Stimulated activated CD8-positive, alpha-beta memory T cell treated with anti-CD3 and anti-CD28 coated beads, Interleukin-2, amount 100 ng/mL, for 48 hours (primary cell): ENCODE data around the gene STXBP5.

Experiments used
- DNase-seq, 2 donors: peaks; one replicate each; pipeline ENCODE4 v3.0.0-alpha.2; 2020; ENCODE audit warnings: low read depth in 2 of 2

Gene STXBP5

DNA sequence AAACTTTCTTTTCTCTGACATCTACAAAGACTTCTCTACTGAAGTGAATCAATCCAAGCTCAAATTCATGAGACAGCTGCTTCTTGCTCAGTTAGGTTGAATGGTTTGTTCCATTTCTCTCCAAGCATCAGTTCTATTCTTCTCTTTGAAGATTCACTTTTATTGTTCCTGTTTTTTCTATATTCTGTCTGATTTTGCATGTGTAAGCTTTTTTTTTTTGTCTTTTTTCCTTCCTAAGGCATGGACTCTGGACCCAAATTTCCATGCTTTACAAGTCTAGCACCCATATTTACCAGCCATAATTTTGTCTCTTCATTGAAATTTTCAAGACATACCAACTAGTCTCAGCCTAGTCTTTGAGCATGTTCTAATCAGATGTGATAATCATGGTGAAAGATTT lies 25.9 kb upstream of the STXBP5 start:
- no peak for DNase-seq

DNA sequence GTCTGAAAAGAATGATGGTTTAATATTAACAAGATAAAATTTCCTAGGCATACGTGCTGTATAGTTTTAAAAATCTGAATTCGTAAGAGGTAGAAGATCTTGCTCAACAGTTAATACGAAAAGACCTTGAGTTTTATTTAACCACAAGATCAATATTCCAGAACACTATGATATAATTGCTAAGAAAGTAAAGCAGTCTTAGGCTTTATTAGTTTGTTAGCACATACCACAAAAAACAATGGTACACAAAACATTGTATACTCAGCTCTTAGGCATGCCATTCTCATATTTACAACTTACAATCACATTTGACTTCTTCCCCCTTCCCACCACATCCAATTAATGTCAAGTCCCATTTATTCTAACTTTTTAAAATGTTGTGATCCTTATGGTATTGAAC lies 24.4 kb upstream of the STXBP5 start:
- DNase-seq, result no peak

DNA sequence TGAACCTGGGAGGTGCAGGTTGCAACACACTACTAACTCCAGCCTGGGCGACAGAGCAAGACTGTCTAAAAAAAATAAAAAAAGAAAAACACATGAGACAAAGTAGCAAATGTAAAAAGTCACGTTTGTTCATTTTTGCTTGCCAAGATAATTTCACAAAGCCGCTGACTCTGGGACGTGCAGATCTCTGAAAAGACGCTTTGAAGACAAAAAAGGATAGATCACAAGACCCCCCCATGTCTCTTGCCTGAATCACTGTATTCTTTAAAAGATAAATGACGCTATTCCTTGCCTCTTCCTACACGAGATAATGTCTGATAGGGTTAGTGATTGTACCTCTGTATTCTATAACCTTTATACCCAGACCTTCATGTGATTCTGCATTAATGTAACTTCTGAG lies 23.3 kb upstream of the STXBP5 start:
- DNase-seq, result no peak

DNA sequence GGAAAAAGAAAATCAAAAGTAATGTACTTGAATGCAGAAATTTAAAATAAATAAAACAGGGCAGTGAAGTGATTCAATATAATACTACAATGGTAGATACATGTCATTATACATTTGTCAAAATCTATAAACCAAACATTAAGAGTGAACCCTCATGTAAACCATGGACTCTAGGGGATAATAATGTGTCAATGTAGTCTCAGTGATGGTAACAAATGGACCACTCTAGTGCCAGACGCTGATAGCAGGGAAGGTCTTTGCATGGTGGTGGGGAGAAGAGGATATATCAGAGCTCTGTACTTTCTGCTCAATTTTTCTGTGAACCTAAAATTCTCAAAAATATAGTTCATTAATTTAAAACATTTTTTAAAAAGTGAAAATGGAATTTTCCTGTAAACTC lies 19.8 kb upstream of the STXBP5 start:
- DNase-seq, result no peak

DNA sequence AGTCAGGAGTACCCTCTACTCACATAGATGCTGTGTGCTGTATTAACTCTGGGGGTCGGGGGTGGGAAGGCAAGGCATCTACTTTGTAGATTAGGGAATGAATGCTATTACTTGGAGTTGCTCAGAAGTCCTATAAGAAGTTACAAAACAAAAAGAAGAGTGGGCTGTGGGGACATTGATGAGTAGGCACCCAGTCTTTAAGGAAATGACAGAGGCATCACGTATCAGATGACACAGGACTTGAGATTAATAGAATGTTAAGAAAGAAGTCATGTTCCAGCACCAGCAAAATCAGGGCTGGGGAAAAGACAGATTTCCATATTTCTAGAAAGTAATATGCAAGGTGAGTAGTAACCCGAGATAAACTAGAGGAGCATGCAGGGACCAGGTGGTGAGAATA lies 19.0 kb upstream of the STXBP5 start:
- DNase-seq, result no peak

DNA sequence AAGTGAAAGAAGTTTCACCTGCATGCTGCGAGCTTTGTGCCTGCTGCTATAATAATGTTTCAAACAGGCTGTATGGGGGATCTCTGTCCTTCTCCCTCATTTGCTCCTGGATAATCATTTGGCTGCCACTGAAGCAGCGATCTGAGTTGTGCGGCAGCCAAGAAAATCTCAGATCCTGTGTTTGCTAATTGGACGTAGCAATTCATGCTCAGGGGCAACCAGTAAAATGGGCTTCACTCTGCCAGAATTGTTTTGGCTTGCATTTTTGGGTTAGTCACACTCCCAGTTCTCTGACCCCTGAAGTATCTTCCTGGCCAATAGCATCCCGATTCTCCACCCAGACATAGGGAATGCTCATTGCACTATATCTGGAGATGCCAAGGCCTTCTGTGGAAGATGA lies 13.7 kb upstream of the STXBP5 start:
- no peak for DNase-seq

DNA sequence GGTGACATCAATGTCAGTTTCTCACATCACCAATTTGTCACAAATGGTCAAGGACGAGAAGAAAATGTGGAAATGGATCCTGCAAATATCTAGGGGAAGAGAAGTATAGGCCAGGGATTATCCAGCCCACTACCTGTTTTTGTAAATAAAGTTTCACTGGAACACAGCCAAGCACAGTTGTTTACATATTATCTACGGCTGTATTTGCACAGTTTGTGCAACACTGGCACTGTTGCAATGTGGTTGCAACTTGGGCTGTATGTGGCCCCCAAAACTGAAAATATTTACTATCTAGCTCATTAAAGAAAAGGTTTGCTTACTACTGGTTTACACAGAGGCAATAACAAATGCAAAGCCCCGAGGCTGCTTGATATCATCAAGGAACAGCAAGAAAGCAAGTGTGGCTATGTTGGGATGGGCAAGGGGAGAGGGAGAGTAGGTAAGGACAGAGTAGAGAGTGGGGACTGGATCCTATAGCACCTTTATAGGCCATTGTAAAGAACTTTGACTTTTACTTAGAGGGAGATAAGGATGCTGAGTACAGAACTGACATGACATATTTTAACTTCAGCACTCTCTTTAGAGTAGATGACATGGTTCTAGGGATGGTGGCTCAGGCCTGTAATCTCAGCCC lies 11.8 kb upstream of the STXBP5 start:
- DNase-seq, result no peak

DNA sequence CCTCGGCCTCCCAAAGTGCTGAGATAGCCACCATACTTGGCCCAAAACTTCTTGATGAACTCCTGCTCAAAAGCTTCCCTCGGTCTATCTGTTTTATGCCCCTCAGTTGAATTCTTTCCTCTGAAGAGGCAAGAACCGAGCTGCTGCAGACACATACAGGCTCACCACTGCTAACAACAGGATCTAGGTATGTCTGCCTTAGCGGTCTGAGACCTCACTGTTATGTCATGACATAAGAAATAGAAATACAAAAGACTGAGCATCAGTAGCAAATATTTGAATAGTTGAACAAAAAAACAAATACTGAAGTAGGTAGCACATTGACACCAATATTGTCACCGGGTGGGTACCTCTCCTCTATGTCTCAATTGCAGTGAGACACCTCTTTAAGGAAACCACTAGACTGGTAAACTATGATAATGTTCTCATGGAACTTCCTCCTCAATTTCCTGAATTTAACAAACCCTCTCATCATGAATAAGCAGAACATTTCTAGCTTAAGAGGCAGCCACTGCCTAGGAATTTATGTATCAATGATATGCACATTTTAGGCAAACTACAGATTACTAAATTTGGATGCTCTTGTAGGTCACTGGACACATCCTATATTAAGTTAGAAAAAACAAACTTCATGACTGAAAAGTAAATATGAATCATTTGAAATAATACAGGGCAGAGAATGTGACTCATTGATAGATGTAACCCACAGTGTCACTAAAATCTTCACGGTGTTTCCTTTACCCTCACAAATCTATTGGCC lies 9.4 kb upstream of the STXBP5 start:
- no peak for DNase-seq

DNA sequence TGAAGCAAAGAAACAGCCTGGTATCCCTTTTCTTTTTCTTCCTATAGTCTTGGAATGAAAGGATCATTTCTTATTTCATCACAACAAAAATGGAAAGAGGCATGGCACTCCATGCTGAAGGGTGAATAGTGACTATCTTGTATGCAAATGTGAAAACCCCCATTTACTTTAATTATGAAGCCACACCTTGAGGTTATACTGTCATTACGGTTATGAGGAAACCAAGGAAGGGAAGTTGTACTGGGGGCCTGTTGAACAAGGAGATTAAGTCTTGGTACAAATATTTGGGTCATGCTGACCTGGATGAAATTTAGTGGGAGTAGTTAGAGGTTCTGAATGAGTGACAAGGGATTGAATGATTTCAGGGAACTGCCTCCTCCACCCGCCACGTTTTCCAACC lies 8.7 kb upstream of the STXBP5 start:
- no peak for DNase-seq

DNA sequence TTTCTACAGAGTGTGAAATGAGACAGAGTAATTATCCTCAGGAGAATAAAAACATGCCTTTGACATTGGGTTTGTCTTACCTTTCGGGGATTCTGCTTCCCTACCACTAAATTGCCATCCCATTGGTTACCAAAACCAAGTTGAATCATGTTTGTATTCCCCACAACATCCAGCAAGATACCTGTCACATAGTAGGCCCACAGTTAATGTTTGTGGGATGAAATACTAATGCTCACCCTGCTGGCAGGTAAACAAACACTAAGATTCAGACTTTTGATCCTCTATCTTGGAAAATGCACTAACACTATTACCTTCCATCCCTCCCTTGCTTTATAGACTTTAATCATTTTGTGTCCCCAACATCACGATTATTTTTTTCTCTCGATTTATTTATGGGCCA lies 8.2 kb upstream of the STXBP5 start:
- DNase-seq, result no peak

DNA sequence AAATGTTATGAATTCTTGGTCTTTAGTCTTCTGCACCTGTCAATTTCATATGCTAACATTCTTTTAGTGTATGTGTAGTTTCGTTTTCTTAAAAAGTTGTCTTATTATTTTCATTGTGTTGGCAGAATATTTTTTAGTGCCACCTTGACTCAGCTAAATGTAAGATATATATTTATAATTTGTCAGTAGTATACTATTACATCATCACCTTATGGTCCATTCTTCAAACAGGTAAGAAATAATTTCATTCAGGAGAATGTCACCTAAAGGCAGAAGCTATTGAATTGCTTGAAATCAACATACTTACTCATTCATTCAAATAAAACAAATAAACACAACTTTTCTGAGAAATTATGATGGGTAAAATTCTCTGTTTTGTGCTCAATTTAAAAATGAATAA lies 3.5 kb upstream of the STXBP5 start:
- DNase-seq, result no peak

DNA sequence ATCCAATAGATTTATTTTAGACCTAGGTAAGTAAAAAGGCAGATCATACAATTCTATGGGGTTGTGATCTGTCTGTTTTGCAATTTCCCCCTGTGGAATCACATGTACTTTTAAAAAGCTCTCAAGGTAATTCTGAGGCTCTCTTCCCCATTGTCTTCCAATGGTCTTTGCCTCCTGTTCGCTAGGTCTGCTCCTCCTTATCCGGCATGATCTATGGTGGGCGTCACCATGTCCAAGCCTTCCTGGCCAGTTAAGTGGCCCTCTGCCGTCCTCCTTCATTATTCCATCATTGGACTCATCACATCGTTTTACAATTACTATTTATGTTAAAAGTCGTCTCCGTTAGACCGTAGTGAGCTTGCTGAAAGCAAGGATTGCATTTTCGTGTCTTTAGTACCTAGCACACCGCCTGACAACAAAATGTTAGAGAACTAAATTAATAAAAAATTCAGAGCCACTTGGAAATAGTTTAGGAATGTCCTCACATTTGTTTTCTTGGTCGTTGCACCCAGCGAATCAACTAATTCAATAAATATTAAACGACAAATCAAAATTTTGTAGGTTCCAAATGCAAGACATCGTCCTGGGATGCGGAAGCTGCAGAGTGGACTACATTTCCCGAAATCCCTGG lies 2.2 kb upstream of the STXBP5 start:
- DNase-seq, result no peak

DNA sequence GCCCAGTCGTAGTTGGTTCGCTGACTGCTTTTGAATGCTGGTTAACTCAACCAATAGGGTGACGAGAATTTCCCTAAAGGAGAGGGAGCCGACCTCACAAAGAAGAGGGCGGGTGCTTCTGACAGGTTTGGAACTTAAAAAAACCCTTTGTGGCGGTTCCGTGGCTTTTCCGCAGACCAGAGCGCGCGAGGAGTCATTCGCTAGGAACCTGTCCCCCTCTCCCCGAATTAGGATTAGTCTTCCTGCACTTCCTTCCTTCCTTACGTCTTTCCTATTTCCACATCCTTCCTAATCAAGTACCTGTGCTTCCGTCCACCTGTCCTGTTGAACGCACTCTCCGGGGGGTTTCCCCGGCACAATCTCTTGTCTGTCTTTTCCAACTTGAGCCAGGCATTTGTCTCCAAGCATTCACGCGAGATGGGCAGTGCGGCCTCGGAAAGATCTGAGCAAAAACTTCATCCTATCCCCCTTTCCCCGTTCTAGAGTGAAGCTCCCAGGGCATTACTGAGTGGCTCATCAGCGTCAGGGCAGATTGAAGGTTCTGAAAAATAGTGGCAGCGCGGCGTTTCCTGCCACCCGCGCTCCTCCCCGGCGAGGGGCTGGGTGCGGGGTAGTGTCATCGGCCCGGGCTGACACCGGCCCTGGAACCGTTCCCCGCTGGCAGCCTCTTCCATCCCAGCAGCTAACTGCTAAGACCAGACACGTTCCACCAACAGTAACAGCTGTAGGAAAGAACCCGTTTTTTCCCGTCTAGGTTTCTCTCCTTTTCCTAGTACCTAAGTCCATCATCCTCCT lies 1.5 kb upstream of the STXBP5 start:
- DNase-seq, result peak; percentile 42 to 56

DNA sequence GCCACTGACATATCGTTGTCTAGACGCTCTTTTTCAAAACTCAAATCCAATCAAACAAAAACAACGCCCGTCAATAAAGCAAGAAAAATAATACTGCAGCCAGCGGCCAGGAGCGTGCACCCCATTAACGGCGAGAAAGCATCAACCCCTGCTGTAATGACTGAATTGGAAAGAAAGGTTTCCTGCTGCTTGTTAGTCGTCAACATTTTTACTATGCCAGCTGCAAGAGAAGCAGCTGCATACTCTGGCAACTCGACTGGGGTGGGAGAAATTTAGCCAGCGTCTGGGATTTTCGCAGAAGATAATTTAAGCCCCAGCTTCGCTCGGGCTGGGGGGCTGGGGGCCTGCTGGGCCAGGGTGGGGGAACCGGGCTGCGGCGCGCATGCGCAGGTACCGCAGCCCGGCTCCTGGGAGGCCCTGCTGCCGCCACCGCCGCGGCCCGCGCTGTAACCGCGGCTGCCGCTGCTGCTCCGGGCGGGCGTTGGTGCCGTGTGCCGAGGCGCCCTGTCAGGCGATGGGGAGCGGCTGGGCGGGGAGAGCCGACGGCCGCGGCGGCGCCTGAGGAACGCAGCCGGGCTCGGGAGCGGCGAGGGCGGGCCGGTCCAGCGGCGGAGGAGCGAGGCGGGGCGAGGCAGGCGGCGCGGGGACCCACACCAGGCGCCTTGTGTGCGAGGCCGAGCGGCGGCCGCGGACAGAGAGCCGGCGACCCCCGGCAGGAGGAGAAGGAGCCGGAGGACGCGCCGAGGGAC lies 732 bp upstream of the STXBP5 start:
- peak; percentile 51 to 70 for DNase-seq

DNA sequence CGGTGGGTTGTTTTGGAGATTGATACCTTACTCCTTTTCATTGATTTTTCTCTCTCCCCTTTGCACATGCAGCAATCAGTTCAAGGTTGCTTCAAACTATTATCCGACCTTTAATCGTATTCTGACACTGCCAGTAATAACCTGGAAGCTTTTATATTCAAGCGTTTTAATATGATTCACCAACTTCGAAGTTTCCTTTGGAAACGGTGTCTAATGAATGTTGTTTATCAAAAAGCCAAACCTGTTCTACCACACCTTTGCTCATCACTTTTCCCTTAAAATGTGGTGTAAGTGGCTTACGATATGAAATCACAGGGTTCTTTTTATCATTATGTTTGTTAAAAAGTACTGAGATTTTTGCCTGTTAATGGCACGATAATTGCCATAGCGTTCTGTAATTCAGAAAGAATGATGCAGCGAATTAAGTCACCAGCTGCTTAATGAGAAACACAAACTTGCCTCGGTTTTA lies 660 bp downstream of the STXBP5 start:
- DNase-seq, result no peak

DNA sequence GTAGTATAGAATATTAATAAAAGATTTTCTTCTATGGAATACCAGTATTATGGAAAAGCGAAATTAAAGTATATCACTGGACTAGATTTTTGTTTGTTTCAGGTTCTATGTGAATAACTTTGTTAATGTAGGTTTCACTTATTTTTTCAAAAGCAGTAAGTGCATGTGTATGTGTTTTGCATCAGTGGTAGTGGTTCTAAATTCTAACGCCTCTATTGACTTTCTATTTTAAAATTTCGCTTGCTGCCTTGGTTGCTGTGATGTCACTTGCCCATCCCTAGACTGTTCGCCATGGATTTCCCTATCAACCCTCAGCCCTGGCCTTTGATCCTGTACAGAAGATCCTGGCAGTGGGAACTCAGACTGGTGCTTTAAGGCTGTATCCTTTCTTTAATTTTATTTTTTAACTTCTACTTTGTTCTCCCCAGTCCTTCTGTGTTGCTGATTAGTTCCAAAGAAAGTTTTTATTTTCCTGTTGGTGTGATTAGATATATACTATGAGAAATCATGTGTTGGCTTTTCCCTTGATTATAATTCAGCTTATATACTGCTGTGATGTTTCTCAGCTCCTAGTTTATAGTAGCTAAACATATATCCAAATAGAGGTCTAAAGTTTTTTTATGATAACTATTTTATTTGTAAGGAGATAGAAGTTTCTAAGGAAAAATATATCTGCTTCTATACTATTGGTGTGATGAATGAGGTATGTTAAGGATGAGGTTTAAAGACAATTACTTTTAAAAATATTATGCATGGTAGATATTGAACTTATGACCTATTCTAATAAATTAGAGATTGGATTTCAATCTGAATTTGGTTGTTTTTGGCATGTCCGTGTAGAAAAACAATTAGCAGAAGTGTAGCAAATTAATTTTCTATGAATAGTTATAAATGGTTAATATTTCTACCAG lies 1.7 kb downstream of the STXBP5 start:
- no peak for DNase-seq

DNA sequence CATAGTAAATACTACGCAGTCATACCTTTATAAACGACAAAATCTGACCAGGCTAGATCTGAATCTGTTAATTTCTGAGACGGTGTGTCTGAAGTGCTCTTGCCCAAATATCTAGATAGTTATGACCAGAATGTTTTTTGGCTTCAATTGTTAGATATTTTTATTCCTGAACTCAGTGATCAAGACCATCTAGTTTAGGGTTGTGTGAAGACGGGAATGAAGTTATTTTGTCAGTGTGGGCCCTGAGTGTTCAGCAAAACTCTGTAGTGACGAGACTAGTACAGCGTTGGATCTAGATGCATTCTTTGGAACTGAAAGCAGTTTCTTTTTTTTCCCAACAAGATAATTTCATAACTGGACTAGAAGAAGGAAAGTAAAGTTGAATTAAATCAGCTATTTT lies 3.1 kb downstream of the STXBP5 start:
- DNase-seq, result no peak

DNA sequence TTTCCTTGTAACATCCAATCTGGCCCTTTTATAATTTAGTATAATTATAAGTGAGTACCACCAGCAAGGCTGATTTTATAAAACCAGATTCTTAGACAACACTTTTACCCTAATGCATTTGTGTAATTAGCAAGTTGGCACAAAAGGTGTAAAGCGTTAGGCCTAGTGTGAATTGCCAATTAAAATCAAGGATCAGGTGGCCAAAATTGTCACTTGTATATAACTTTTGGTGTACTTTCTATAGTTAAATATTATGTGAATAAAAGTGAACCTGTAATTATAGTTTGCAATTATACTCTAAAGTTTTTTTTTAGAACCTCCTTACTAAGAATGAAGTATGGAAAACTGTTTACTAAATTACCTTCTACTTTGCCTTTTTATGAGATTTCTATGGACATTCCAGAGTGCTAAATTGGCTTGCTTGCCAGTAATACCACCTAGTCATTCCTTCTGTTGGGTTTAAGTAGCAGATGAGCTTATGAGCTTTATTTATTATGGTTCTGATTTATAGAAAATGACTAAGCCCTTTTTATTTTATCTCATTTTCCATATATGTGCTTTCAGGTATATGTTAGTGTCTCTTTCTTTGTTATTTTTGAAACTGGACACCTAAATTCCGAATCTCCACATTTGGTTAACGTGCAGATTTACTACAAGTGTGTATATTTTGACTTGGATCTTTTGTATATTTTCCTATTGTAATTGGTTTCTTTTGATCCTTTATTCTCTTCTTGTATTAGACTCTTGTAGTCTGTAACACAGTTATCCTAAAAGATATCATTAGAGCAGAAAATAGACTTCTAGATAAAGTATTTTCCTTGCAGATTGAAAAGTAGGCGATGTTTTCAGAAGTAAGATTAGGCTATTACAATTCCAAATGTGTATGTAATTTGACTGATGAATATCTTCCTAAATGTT lies 3.9 kb downstream of the STXBP5 start:
- no peak for DNase-seq

DNA sequence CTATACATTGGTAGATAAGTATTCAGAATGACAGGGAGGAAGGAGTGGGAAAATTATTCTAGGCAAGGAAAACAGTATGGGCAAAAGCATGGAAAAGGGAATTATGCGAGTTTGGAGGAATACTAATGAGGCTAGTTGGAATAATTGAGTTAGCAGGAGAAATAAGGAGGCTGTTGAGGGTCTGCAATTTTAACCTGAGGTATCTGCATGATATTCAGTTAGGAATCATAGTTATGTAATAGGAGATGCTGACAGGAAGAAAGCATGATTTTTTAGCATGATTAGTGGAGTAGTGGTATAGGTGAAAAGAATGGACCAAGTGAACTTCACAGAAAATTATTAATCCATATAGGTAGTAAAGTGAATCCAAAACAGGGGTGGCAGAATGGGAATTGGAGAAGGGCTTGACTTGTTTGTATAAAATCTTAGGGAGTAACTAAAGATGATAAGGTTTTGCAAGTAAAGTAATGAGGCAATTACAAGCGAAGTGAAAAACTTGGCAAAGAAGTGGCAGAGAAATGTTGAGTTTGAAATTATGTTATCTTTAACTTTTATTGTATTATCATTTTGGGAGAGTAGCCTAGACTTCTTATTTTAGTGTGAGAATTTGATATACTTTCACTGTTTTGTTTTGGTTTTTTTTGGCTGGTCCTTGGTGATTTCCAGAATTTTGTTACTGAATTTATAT lies 5.7 kb downstream of the STXBP5 start:
- DNase-seq, result no peak
